GM18868 (cell line): Measurements from ENCODE around the gene WDR48.
A peak's percentile ranks its signal among the peaks of the same experiment; 100 is the strongest.

ENCODE experiments used
- ATAC-seq: cut with Tn5 transposase; IDR thresholded peaks from one replicate; pipeline ENCODE4 v1.9.1; 2021; ENCODE audit warnings: mild to moderate bottlenecking, moderate library complexity; ENCODE audit not compliant: unreplicated experiment

WDR48 gene

DNA sequence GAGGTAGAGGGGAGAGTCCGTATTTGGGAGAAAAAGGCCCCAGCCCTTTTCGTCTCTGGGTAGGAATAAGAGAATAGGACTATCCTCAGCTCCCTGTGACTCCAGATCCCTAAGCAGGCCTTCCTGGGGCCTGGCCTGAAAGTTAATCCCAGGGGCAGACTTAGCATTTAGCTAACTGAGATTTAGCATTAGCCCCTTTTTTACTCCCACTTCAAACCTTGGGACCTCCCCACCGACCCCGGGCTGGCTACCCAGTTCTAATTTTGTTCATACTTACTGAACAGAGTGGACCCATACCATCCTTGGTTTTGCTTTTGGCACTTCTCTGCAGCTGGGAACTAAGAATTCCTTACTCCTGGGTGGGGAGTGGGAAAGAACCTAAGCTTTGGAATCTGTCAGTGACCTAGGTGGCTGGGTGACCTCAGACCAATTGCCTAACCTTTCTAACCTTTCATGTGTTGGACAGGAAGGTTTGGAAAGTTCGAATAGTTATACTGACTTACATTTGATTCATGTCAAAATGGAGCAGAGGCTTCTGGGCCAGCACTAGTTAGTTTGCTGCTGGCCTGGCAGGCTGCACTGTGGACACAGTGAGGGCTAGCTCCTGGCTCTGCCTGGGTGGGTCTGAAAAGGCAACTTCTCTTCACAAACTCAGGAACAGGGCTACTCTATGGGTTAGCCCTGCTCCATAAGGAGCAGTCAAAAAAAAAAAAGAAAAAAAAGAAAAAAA is 67.3 kb downstream of the WDR48 start:
- ATAC-seq, result no peak

- no peak for ATAC-seq
Measured at GRCh38 chr3:39121621-39122020, 69.8 kb downstream of the WDR48 start.

- ATAC-seq, result peak; percentile 60
Measured at GRCh38 chr3:39122813-39123212, 71.0 kb downstream of the WDR48 start.

- no peak for ATAC-seq
Measured at GRCh38 chr3:39124876-39125840, 73.3 kb downstream of the WDR48 start.

- ATAC-seq, result no peak
Measured at GRCh38 chr3:39125841-39126500, 74.2 kb downstream of the WDR48 start.

DNA sequence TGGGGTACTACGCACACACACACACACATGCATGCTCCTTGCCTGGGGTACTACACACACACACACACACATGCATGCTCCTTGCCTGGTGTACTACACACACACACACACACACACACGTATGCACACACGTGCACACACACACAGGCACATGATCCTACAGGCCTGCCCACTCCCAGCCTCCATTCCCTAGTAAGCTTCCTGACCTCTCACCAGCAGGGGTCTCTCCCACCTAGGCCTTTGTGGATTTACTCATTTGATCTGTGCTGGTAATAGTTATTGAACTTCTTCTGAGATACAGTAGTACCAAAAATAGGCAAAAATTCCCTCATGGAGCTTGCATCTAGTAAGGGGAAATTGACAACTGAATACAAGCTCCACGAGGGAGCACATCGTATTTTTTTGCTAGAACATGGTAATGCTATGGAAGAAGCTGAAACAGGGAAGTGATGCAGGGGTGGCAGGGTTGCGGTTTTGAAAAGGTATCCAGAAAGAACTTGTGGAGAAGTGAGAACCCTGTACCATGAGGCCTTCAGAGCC is 74.8 kb downstream of the WDR48 start:
- ATAC-seq, result no peak

GRCh38 chr3:39127269-39127907 is 75.6 kb downstream of the WDR48 start:
- no peak for ATAC-seq

DNA sequence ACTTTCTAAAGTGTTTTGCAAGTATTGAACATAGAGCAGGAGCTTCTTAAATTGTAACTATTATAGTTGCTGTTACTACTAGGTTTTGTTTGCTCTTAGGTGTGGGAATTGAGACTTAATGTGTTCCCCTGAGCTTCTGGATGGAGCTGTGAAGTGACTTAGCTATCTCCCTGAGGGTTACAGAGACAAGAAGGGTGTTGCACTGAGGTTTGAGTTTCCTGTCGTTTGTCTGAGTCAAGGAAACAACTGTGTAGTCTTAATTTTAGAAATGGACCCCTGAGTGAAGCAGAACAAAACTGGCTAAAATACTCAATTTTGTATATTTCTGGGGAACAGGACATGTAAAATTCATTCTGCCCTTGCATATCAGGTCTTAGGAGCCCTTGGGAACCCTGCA is 76.1 kb downstream of the WDR48 start:
- ATAC-seq, result no peak

- ATAC-seq, result no peak
Measured at GRCh38 chr3:39128951-39129350, 77.1 kb downstream of the WDR48 start.

GRCh38 chr3:39130026-39130425 is 78.2 kb downstream of the WDR48 start:
- ATAC-seq, result no peak

DNA sequence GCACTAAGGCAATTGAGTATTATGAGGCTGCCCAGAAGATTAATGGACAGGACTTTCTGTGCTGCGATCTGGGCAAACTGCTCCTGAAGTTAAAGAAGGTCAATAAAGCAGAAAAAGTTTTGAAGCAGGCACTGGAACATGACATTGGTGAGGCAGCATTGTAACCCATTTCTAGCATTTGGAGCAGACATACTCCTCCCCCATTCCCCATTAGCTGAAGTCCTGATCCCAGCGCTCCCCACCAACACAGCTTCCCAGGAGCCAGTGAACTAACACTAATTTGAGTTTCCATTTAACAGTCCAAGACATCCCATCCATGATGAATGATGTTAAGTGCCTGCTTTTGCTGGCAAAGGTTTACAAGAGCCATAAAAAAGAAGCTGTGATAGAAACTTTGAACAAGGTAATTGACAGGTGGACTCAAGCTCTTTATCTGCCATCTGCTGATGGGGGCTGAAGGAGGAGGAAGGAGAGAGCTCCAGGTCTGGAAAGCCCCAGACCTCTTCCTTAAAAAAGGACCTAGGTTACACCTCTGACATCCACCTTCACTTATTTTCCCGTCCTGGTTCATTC is 79.0 kb downstream of the WDR48 start:
- no peak for ATAC-seq

GRCh38 chr3:39132096-39133092 is 80.6 kb downstream of the WDR48 start:
- no peak for ATAC-seq

- ATAC-seq, result no peak
Measured at GRCh38 chr3:39133093-39133490, 81.3 kb downstream of the WDR48 start.

DNA sequence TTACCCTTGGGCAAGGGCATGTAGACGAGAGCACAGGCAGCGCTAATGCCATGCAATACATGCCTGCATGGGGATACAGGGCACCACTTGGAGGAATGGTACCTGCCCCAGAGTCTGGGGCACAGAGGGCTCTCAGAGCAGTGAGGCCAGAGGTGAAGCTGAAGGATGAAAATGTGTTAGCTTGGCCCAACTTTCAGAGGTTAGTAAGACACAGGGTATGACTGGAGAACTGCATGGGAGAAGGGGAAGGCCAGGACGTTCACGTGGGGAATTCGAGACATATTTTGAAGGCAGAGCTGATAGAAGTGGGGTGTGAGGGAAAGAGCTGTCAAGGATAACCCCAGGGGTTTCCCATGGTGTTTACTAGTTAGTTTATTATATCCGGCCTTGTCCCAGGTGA is 82.0 kb downstream of the WDR48 start:
- ATAC-seq, result no peak

DNA sequence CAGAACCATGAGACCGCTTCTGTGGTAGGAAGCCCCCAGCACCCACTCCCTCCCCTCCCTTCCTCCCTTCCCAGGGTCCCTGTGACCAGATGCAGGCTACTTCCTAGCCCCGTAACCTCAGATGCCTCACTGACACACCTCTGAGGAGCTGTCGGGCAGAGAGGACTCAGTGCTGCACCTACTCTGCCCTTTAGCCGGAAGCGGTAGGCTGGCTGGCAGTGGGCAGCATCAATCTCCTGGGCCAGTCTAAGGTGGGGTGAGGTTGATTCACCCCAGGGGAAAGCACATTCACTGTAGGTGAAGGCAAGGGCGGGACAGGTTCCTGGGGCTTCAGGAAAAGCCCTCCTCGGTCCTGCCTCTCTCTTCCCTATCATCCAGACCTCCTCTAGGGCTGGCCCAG is 82.5 kb downstream of the WDR48 start:
- ATAC-seq, result no peak

DNA sequence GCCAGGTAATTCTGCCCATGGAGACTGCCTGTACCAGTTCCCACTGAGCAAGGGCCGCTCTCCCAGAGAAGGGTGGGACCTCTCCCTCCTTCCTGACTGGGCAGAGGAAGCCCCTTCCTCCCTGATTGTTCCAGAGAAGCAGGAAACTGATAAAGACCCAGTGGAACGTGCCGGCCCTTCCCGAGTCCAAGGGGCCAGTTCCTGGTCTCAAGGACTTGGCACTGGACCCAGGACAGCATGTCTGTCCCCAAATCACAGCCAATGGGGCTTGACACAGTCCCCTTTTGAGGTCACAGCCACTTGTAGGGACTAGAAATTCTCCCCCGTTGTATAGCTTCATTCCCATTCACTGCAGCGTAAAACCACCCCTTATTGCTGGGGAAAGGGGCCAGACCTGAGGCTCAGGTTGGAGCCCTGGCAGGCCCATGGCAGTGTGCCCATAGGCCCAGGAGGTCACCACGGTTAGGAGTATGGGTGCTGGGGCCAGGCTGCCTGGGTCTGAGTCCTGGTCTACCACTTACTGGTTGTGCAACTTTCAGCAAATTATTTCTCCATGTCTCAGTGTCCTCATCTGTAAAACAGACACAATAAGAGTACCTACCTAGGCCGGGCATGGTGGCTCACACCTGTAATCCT is 83.5 kb downstream of the WDR48 start:
- no peak for ATAC-seq

- no peak for ATAC-seq
Measured at GRCh38 chr3:39136533-39137434, 85.0 kb downstream of the WDR48 start.
